ENCODE measurements around the gene WDFY4.

- TF ChIP-seq POLR2A (IDR thresholded peaks at IDR 0.05; ENCODE audit: low read length), result no peak
- TF ChIP-seq RAD21 (conservative IDR thresholded peaks at IDR 0.05 in 1 of 2, IDR thresholded peaks at IDR 0.05 in 1 of 2), result no peak
These were observed 56.3 kb downstream of the WDFY4 start for GRCh38 chr10:48740988-48741387.
